Stimulated activated CD4-positive, alpha-beta T cell treated with anti-CD3 and anti-CD28 coated beads, Interleukin-2, amount 100 ng/mL, for 48 hours (primary cell): ENCODE data around the gene CYB5R3.

Experiments used
- DNase-seq, 2 donors: peaks; one replicate each; pipeline ENCODE4 v3.0.0-alpha.2; 2020

CYB5R3 gene

DNA sequence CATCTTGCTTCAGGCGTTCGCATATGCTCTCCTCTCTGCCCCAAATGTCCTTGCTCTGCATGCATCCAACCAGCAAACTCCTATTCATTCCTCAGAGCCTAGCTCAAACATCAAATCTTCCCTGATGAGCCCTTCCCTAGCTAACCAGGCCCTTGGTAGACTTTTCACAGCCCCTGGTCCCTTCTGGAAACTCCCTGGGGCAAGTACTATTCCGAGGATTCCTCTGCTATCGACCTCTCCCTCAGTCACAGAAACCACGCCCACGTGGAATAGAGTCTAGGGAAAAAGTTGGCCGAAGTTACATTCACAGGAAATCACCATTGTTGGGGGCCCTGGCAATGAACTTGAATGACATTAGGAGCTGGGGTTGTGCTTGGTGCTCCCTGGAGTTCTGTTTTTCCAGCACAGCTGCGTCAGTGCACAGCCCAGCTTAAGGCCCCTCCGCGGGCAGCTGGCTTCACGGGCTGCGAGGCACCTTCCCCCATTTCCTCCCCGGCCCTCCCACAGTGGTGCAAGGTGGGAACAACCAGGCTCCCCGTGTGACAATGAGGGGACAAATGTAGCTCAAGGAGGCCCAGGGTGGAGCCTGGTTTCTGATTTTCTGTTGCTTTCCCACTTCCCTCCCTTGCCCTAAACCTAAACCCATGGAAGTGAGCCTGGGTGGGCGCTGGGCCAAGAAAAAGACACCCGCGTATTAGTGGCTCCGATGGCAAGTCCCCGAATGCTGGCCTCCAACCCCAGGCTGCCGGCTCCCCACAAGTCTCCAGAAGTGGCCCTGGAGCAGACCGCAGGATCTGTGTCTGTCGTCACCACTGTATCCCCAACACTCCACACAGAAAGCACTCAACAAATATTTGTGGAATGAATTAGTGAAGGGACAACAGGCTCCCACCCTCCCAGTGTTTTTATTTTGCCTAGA, 4.5 kb downstream of the CYB5R3 start:
- DNase-seq: no peak

DNA sequence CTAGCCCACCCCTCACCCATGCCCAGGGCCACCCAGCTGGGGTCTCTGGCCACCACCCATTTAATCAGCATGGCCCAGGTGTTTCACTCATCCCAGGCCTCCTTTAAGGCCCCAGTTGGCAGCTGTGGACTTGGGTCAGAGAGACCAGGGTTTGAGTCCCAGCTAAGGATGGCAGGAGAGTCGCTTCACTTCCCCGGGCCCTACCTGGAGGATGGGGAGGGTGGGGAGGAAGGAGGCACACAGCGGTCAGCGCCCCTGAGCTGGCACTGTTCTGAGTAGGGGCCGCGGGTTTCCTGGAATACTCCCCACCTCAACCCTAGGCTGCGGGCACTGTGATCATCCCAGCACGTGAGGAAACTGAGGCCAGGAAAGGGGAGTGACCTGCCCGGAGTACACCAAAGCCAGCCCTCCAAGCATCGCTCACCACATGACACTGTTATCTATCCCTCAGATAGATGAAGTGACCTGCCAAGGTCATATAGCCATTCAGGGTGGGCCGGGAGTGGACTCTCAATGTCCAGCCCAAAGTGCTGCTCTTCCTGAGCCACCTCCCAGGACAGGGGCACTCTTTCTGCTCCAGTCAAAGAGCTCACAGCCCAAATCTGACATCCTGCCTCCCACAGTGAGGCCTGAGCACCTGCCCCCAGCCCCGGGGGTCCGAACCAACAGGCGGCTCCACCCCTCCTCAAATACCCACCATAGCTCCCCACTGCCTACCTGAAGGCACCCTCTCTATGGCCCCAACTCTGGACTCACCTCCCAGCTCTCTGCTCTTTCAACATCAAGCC, 5.4 kb downstream of the CYB5R3 start:
- DNase-seq: no peak

DNA sequence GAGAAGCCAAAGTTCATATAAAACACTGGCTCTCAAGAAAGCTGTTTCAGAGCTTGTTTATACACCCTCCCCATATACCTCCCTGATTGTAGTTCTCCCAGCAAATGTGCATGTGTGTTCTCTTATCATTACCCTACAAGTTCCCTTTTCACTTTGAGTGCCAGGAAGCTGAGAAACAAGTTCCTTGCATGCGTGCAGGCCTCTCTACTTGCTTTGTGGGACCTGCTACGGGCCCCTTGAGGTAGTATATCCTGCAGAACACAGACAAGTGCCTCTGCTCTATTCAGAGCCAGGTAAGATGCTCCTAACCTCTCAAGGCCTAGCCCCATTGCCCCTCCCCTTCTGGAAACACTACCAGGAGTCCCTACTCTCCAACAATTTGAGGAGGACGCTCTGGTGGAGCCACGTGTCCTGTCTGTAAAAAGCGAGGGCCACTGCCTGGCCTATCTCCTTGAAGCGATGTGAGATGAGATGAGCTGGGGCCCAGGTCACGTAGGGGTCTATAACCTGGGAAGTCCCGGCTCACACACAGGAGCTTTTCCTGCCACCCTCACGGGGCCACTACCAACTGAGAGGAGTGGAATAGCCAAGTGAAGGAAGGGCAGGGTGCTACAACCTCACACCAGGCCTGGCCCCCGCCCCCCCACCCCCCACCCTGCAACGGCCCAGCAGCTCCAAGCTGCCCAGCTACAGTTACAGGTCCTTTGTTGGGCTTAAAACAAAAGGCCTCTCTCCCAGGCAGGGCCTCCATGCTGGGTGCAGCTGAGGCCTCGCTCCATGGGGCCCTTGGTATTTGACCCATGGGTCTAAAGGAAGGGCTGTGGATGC, 6.2 kb downstream of the CYB5R3 start:
- DNase-seq: no peak

DNA sequence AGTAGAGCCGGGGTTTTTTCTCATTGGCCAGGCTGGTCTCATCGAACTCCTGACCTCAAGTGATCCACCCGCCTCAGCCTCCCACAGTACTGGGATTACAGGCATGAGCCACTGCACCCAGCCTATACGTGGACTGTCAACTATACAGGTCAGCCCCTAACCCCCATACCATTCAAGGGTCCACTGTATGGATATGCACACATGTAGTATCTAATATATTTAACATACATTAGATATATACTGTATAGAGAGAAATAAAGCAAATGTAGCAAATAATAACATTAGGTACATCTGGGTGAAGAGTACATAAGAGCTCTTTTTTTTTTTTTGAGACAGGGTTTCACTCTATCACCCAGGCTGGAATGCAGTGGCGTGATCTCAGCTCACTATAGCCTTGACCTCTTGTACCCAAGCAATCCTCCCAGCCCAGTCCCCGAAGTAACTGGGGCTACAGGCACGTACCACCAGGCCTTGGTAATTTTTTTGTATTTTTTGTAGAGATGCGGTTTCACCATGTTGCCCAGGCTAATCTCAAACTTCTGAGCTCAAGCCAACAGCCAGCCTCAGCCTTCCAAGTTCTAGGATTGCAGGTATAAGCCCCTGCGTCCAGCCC, 7.3 kb downstream of the CYB5R3 start:
- no peak for DNase-seq

DNA sequence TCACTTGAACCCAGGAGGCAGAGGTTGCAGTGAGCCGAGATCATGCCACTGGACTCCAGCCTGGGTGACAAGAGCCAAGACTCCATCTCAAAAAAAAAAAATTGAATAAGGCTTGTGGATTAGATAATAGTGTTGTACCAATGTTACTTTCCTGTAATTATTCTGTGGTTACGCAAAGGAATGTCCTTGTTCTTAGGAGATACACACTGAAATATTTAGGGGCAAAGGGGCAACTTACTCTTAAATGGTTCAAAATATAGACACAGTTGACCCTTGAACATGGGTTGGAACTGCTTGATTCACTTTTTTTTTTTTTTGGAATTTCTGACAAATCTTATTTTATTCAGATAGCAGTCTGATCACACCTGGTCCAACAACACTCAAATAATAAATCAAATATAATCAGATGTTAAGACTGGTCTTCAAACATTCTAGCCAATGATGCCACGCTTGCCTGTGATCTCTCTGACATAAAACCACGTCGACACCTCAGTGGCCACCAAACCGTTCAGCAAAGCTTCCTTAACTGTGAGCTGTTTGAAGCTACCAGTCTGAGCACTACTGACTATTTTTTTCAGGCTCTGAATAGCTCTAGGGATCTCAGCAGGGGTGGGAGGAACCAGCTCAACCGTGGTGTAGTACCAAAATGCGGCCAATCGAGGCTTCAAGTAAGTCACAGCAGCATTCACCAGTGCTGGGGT, 9.5 kb downstream of the CYB5R3 start:
- DNase-seq: no peak

DNA sequence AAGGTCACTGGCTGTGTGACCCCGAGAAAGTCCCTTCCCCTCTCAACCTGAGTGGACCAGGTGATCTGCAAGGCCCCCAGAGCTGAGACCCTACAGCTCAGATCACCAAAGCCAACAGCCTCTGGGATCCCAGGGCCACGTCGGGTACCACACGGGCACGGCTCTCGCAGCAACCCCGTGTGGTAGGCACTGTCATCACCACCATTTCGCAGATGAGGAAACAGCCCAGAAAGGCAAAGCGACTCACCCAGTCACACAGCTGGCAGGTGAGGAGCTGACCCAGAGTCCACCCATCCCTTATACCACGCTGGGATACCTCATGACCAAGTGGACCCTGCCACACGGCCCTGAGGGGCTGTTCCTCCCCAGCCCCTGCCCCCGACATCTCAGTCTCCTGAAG, 11.6 kb downstream of the CYB5R3 start:
- no peak for DNase-seq

DNA sequence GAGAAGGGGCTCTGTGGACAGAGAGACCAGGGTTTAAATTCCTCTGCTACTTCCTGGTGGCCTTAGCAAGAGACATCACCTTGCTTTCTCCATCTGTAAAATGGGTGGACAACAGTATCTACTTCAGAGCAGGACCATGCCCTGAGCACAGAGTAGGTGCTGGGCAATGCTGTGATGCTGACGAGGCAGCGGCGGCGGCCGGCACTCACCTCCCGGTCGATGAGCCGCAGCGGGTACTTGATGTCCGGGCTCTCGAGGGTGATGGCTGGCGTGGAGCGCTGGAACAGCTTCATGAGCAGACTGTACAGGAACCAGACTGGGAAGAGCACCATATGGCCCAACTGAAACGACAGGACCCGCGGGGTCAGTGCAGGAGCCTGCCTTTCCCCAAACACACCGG, 12.7 kb downstream of the CYB5R3 start:
- no peak for DNase-seq

DNA sequence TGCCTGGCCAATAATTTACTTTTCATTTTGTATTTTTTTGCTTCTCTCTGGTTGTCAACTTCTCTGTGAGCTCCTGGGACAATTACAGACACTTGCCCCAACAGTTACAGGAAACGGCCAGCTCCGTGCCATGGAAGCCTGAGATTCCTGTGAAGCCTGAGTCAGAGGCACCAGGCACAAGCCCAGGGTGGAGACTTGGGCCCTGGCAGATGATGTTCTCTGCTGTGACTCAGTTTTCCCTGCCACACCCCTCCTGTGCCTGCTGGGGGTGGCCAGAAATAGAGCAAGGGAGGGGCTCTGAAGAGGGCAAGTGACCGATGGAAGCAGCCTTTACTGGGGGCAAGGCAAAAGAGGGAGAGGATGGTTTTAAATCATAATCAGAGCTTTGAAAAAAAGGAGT, 13.7 kb downstream of the CYB5R3 start:
- no peak for DNase-seq

DNA sequence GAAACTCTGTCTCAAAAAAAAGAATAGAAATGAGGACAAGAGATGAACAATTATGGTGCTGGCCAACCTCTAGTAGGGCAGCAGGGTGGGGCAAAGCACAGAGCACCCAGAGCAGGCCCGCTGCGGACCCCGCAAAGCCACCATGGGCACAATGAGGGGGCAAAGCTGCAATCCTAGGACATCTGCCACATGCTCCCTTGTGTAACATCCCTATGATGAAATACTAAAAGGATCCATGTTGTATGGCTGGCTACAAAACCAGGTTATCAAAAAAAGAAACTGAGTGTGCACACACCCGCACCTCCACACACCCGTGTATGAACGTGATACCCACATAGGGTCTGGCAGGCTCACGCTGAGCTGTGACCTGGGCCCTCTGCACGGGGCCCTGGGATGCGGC, 16.2 kb downstream of the CYB5R3 start:
- no peak for DNase-seq

DNA sequence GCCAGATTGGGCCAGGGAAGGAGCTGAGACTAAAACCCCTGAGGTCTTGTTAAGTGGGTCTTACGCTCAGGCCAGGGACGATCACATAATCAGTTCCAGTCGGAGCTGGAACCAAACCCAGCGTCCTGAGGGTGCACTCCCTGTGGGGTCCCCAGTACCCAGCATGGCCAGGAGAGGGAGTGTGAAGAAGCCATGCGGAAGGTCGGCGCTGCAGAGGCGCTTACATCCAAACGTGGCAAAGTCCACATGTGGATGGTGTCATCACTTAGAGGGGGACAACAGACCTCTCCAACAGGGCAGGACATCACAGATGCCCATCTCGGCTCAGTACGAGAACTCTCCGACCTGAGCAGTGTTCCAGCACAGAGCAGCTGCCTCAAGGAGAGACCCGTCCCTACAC, 17.1 kb downstream of the CYB5R3 start:
- DNase-seq: no peak

DNA sequence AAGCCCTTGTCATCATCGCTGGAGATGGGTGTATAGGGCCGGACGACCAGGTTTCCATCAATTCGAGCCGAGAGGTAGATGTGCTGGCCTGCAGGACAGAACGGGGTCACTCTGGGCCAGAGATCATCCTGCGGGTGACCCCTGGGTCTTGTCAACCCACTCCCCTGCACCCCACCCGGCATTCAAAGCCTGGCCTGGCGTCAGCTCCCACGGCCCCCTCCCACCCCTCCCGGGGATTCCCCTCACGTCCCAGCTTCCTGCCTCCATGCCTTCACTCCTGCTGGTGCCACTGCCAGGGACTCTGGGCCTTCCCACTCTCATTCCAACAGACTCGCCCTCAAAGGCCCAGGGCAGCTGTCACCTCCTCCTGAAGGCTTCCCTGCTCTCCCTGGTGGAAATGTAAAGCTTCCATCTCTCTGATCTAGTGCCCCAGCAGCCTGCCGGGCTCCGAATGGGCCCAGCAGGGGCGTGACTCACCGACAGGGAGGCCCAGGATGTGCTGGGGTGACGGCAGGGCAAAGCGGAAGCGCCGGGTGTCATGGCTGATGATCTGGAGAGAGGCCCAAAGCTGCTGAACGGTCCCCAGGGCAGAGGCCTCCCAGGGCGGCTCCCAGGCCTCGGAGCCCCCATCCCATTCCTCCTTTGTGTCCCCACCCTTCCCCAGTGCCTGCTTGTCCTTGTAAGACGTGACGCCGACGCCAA, 18.1 kb downstream of the CYB5R3 start:
- no peak for DNase-seq

DNA sequence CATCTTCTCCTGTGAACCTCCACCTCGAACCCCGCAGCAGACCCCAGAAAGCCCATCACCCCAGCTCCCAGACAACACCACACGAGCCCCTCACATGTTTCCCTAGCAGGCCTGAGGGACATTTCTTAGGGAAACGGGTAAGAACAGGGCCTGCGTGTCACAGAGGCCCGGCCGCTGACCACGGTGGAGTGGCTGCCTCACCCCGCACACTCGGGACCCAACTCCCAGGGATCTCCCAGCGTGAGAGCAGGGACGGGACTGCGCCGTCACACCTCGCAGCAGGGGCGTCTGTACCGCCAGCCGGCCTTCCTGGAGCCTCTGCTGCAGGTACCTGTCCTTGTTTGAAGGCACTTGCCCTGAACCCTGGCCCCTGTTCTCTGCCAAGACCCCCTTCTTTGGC, 19.0 kb downstream of the CYB5R3 start:
- DNase-seq: no peak

DNA sequence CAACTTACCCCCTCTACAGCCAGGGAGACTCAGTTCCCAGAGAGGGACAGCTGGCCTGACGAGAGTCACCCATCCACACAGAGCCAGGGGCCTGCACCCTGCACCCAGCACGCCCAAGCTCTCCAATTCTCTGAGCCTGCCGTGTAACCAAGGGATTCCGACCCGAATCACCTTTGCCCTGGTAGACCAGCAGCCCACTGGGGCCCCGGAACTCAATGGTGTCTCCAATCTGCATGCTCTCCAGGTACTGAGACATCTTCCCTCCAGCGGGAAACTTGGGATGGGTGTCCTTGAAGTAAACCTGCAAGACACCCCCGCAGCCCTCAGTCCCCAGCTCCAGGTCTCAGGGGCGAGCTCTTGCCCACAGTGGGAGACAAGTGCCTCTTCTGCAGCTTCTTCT, 21.2 kb downstream of the CYB5R3 start:
- no peak for DNase-seq

DNA sequence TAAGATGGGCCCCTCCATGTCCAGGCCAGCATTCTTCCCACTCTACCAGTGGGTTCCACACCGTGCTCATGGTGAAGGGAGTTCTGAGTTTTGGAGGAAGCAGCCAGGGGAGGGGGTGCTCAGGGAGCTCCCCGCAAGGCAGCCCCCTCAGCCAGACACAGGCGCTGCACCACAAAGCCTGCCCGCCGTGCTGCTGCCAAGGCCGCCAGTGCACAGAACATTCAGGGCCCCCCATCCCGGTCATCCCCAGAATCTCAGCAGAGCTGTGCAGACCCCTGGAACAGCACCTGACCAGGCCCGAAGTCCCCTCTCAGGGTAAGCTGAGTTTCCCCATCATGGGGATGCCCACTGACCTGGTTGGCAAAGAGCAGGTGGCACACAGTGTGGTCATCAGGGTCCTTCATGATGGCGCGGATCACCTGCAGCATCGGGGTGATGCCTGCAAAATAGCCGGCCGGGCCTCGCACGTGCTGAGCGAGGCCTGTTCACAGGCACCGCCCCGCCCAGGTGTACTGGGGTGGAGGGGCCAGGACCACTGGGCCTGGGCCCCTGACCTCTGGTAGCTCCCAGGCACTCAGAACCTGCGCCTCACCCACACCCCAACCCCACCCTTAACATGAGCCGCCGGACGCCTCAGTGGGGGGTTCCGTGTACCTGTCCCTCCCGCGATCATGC, 22.1 kb downstream of the CYB5R3 start:
- no peak for DNase-seq

DNA sequence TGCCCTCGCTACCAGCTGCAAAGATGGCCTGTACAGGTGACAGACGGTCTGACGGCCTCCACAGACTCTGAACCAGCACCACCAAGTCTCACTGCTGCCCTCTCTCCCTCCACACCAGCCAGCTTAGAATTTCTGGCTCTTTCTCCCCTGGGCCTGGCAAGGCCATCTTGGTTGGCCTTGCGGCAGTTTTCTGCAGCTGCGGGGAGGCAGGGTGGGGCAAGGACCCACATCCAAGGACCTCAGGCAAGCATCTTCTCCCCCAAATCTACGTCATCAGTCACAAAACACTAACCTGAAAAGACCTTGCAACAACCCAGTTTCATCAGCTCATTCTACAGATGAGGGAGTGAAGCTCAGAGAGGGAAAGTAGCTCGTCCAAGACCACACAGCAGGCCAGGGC, 22.8 kb downstream of the CYB5R3 start:
- DNase-seq: no peak

DNA sequence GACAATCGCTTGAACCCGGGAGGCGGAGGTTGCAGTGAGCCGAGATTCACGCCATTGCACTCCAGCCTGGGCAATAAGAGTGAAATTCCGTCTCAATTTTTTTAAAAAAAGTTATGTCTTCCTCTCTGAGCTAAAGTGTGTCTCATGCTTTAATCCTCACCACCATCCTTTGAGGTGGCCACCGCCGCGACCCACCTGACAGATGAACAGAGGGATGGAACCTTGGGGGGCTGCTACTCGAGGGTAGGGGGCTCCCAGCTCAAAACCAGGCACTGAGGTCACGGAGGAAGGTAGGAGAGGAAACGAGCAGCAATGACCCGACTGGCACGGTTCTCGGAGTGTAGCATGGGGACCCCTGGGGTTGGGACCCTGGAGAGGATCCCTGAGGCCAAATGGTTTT, 23.8 kb downstream of the CYB5R3 start:
- DNase-seq: no peak

DNA sequence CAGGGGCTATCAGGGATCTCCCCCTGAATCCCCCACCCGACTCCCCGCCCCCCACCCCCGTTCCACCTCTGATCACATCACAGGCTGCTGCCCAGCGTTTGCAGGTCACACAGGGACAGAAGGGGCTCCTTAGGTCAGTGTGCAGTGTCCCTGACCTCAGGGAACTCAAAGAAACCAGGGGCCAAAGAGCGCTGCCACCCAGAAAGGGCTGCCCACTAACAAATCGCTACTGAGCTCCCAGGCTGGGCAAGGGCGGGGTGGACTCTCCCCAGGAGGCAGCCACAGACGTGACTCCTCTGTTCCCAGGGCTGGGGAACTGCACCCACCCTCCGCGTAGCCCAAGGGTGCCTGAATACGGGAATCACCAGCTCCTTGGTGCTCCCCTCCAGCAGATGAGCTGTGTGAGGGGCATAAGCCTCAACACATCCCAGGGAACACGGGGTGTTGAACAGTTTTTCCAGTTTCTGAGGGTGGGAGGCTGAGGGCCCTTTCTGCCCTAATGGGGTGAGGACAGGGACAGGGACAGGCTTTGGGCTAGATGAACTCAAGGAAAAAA, 24.6 kb downstream of the CYB5R3 start:
- DNase-seq: no peak

DNA sequence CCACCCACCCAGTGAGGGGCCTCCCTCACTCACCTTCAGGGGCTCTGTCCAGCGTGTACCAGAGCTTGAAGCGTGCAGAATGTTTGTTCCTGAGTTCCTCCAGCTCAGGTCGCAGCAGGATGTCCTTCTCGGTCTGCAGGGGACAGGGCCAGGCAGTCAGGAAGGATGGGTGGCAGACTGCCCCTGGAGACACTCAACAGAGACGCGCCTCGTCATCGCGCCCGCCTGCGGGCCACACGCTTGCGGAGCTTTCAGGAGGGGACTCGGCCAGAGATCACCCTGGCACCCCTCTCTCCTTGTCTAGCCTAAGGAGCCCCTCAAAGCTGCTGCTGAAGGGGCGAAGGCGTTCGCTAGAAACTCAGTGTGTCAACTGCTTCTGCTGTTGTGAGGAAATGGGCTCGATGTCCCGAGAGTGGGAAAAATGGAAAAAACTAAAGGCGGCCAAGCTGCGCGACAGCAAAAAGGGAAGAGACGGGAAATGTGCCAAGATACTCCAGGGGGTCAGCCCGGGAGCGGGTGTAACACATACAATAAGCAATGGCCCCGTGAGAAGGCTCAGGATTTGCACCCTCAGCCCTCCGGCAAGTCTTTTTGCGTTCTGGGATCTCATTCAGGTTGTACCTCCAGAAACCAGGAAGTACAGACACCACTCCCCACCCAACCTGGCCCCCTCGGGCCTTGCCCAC, 25.3 kb downstream of the CYB5R3 start:
- DNase-seq: no peak

DNA sequence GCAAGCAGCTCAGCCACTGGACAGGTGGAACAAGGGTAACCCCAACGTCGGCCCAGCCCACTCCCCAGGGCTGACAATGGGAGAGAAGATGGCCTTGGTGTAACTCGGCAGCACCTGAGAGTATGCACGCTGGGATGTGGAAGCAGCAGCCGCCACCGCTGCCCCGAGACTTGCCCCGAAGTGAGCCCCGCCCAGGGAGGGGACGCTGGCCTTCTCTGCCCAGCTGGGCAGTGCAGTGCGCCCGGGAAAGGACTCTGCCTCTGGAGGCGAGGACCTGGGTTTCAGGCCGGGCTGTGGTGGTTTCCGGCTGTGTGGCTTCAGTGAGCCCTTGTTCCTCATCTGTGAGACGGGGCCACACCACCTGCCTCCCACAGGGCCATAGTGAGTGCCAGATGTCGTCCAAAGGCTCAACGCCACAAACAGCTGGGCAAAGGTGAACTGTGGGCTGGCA, 25.9 kb downstream of the CYB5R3 start:
- no peak for DNase-seq
